Left ventricle myocardium inferior (tissue), 1 donor: ENCODE data around the gene VRK1. TPM values are rescaled to one million over a fixed set of nuclear protein-coding genes. Genes with fewer than 3 reads are reported as not detected.

Experiments used
- DNase-seq: peaks from one replicate; pipeline ENCODE4 v3.0.0-alpha.2; 2020
- H3K27ac ChIP-seq: fragments of 200-600 bp; replicated peaks from 2 replicates; pipeline ENCODE4 v1.8.0; 2021
- H3K27me3 ChIP-seq: fragments of 200-600 bp; 2 replicates; pipeline ENCODE4 v1.8.0; 2021; ENCODE audit warnings: low read depth
- H3K36me3 ChIP-seq: fragments of 200-600 bp; 2 replicates; pipeline ENCODE4 v1.8.0; 2021
- H3K4me1 ChIP-seq: fragments of 200-600 bp; 2 replicates; pipeline ENCODE4 v1.8.0; 2021
- H3K4me3 ChIP-seq: fragments of 200-600 bp; 2 replicates; pipeline ENCODE4 v1.8.0; 2021; ENCODE audit warnings: mild to moderate bottlenecking, moderate library complexity
- H3K9me3 ChIP-seq: fragments of 200-600 bp; replicated peaks from 2 replicates; pipeline ENCODE4 v1.8.0; 2021
- CTCF ChIP-seq: fragments of 200-600 bp; IDR thresholded peaks from 2 replicates; pipeline ENCODE4 v1.8.0; 2021; ENCODE audit warnings: antibody characterized with exemption, mild to moderate bottlenecking, borderline replicate concordance
- intact Hi-C: fragments of 100-400 bp; cut with micrococcal nuclease; formaldehyde crosslinking; loops from one replicate; pipeline ENCODE4 v1.11.0; 2022
- total RNA-seq: library from RNA; stranded (reverse); fragmentation: NEBNext Ultra II Directional; extraction: Animal tissue kit (Norgen Biotek cat#: 25700); gene quantifications from one replicate; pipeline ENCODE4 v1.2.1, GENCODE V29; 2021
- donor health status: DM: no; HTN: yes; CAD: no; lungs with severe emphysema.

Gene VRK1
- total RNA-seq, 1 donor from 2014 or later = 6.5 TPM

- H3K4me1 ChIP-seq = no peaks in the 10 kb centered on the region
- no peaks in the 10 kb centered on the region for H3K27me3 ChIP-seq
- intact Hi-C loops = no loop called here
- TF ChIP-seq CTCF = no peak
- no peak overlapping the region for H3K4me3 ChIP-seq
- H3K9me3 ChIP-seq = peaks cover 22% of the 10 kb centered on the region
- H3K27ac ChIP-seq = no peak overlapping the region
- DNase-seq = no peak
- no peaks in the 10 kb centered on the region for H3K36me3 ChIP-seq
These were observed 33.8 kb downstream of the VRK1 start for GRCh38 chr14:96830946-96831345.

- no peak for TF ChIP-seq CTCF
- Histone ChIP-seq H3K27ac (no peak overlapping the region), H3K4me3 (no peak overlapping the region), H3K9me3 (peaks cover 22% of the 10 kb centered on the region), H3K4me1 (no peaks in the 10 kb centered on the region), H3K36me3 (peaks cover 4% of the 10 kb centered on the region), H3K27me3 (no peaks in the 10 kb centered on the region)
- intact Hi-C loops = no loop called here
- no peak for DNase-seq
These were observed 35.2 kb downstream of the VRK1 start for GRCh38 chr14:96832351-96832750.

GRCh38 chr14:96838449-96838848, 41.3 kb downstream of the VRK1 start:
- TF ChIP-seq CTCF = no peak
- intact Hi-C loops = no loop called here

GRCh38 chr14:96839251-96839650, 42.1 kb downstream of the VRK1 start:
- H3K4me1 ChIP-seq = no peaks in the 10 kb centered on the region
- intact Hi-C loops = no loop called here
- no peaks in the 10 kb centered on the region for H3K9me3 ChIP-seq
- no peak for DNase-seq
- peaks cover 22% of the 10 kb centered on the region for H3K36me3 ChIP-seq
- no peak for TF ChIP-seq CTCF
- no peak overlapping the region for H3K4me3 ChIP-seq
- no peak overlapping the region for H3K27ac ChIP-seq
- H3K27me3 ChIP-seq = no peaks in the 10 kb centered on the region

More at GRCh38 chr14:96838449-96838848, 41.3 kb downstream of the VRK1 start:
- Histone ChIP-seq H3K36me3 (peaks cover 22% of the 10 kb centered on the region), H3K4me1 (no peaks in the 10 kb centered on the region), H3K4me3 (no peak overlapping the region), H3K9me3 (no peaks in the 10 kb centered on the region), H3K27ac (no peak overlapping the region), H3K27me3 (no peaks in the 10 kb centered on the region)
- no peak for DNase-seq

- Histone ChIP-seq H3K9me3 (no peaks in the 10 kb centered on the region), H3K4me3 (no peak overlapping the region), H3K27ac (no peak overlapping the region), H3K4me1 (no peaks in the 10 kb centered on the region), H3K27me3 (no peaks in the 10 kb centered on the region), H3K36me3 (peaks cover 20% of the 10 kb centered on the region)
- no peak for TF ChIP-seq CTCF
- intact Hi-C loops = no loop called here
- no peak for DNase-seq
These were observed 46.0 kb downstream of the VRK1 start for GRCh38 chr14:96843137-96843536.
